Fibroblast of villous mesenchyme (primary cell): ENCODE results near the gene PIGW. TPM values are rescaled to one million over a fixed set of nuclear protein-coding genes. Genes with fewer than 3 reads are reported as not detected.
"Not testable (repeated sequence)": the region's sequence is repeated elsewhere in the genome, so short reads cannot be mapped to it uniquely, and the experiment has no call there.

Experiments
- DNase-seq: peaks from one replicate; pipeline ENCODE4 v3.0.0-alpha.2; 2010; ENCODE audit warnings: low read depth
- H3K4me3 ChIP-seq: 2 replicates; pipeline ENCODE4 v1.5.1; 2011; ENCODE audit warnings: low read depth, mild to moderate bottlenecking, low read length
- CTCF ChIP-seq: IDR thresholded peaks from 2 replicates; pipeline ENCODE4 v1.5.1; 2012; ENCODE audit warnings: low read depth, mild to moderate bottlenecking, low read length; ENCODE audit not compliant: insufficient read depth
- total RNA-seq: library from RNA; depleted of rRNA; stranded (reverse); fragments of >200 nt; gene quantifications from 2 replicates; pipeline ENCODE4 v1.2.3, GENCODE V29; 2012

The PIGW gene
- total RNA-seq, 1 donor: 8.6 TPM

GRCh38 chr17:36501963-36502362 lies 32.8 kb upstream of the PIGW start:
- no peak for DNase-seq
- TF ChIP-seq CTCF: no peak
- no peak overlapping the region for H3K4me3 ChIP-seq

- no peak overlapping the region for H3K4me3 ChIP-seq
- DNase-seq: no peak
- no peak for TF ChIP-seq CTCF
These were observed 31.2 kb upstream of the PIGW start for GRCh38 chr17:36503456-36504155.

GRCh38 chr17:36504156-36504545 lies 30.6 kb upstream of the PIGW start:
- DNase-seq: no peak
- no peak overlapping the region for H3K4me3 ChIP-seq
- TF ChIP-seq CTCF: no peak

GRCh38 chr17:36505171-36505570 lies 29.6 kb upstream of the PIGW start:
- no peak for TF ChIP-seq CTCF
- no peak overlapping the region for H3K4me3 ChIP-seq
- DNase-seq: no peak

- H3K4me3 ChIP-seq: no peak overlapping the region
- no peak for TF ChIP-seq CTCF
- DNase-seq: no peak
These were observed 28.4 kb upstream of the PIGW start for GRCh38 chr17:36506249-36506826.

- no peak for TF ChIP-seq CTCF
- no peak overlapping the region for H3K4me3 ChIP-seq
These were observed 28.0 kb upstream of the PIGW start for GRCh38 chr17:36506831-36507230.

GRCh38 chr17:36507266-36507665 lies 27.5 kb upstream of the PIGW start:
- no peak for DNase-seq
- no peak for TF ChIP-seq CTCF
- no peak overlapping the region for H3K4me3 ChIP-seq

More at GRCh38 chr17:36506831-36507230, 28.0 kb upstream of the PIGW start:
- DNase-seq: no peak

GRCh38 chr17:36508439-36508838 lies 26.3 kb upstream of the PIGW start:
- DNase-seq, H3K4me3 ChIP-seq: not testable (repeated sequence)
